Measurements from ENCODE around the gene THBS4. TPM values are rescaled to one million over a fixed set of nuclear protein-coding genes. Genes with fewer than 3 reads are reported as not detected.

THBS4 gene
- total and polyA plus RNA-seq, 10 of the 15 experiments (the other 5 are each of a cell fraction or from before 2014, with no cell fraction given): 0.31 to 1.7 (median 0.75) TPM

GRCh38 chr5:80077051-80077714 lies 42.0 kb downstream of the THBS4 start (continued):
- TF ChIP-seq CEBPZ (IDR thresholded peaks at IDR 0.05; ENCODE audit: low read depth, low read length) (no peak), CBX3 (IDR thresholded peaks at IDR 0.05; ENCODE audit: borderline replicate concordance, low read depth) (no peak), SREBF1 (IDR thresholded peaks at IDR 0.05; ENCODE audit: low read length) (no peak), ZBED1 (IDR thresholded peaks at IDR 0.05; ENCODE audit: borderline replicate concordance) (no peak), BCLAF1 (IDR thresholded peaks at IDR 0.05) (no peak), NR2F1 (conservative IDR thresholded peaks at IDR 0.05) (no peak), KAT2A (conservative IDR thresholded peaks at IDR 0.05; ENCODE audit: control insufficient read depth, low read depth, low read length) (no peak), YY1 (IDR thresholded peaks at IDR 0.05; ENCODE audit: low read depth, low read length) (no peak)

All from GM12878 (cell line).